ENCODE results near the gene RYR3.

The RYR3 gene

DNA sequence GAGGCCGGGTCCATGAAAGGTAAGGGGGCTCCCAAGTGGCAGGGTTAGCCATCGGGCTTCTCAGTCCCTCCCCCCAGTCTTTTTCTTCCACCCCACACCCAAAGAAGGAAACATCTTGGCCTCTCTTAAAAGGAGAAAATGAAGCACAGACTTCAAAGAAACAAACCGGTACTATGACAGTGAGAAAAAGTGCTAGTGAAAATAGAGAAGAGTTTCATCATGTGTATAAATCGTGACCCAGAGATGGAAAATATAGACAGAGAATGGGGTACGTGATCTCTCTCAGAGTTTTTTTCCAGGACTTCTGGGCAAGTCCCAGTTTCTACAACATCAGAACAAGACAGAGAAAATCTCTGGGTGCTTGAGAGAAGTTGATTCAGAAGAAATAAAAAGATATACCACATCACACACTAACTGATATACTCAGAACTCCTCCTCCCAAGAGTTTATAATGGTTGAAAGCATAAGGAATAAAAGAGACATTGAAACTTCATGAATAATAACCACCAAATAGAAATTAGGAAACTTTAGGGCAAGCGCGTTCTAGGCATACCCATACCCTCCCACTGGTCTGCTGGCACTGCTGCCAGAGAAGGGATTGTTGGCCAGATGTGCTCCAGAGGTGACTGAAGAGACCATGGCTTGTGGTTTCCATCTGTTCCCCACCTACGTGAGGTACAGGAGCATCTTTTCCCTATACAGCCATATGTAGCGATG is 338.6 kb downstream of the RYR3 start:
- DNase-seq (ENCODE audit: low read depth), result no peak

DNA sequence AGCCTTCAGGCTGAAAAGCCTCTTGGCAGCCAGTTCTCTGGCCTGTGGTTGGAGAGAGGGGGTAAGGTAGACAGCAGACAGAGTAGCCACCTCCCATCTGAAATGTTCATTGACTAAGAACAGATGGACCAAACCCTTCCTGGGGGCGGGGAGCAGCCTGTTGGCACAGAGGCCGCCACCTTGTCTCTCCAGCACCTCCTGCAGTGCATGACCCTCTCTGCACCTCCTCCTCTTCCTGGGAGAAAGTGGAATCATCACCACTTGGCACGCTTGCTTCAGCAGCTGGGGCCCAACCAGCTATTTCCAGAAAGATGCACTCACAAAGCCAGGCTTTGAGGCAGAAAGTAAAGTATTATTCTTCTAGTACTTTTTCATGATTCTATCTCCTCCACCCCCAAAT is 344.1 kb downstream of the RYR3 start:
- DNase-seq (ENCODE audit: low read depth), result no peak

DNA sequence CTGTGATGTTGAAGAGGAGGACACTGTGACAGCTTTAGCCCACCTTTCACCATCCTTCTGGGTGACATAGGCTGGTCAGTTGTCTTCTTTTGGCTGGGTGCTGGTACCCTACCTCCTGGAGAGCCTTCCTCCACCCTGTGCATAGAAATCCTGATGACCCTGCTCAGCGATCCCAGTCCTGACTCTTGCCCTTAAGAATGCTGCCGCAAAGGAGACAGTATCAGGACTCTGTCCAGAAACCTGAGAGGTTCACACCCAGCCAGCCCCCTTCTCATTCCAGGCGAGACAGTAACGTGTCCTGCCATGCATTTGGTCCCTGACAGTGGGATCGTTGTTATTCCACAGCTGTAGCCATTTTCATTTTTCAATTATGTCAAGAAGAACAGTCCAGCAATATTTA is 344.7 kb downstream of the RYR3 start:
- no peak for DNase-seq (ENCODE audit: low read depth)

DNA sequence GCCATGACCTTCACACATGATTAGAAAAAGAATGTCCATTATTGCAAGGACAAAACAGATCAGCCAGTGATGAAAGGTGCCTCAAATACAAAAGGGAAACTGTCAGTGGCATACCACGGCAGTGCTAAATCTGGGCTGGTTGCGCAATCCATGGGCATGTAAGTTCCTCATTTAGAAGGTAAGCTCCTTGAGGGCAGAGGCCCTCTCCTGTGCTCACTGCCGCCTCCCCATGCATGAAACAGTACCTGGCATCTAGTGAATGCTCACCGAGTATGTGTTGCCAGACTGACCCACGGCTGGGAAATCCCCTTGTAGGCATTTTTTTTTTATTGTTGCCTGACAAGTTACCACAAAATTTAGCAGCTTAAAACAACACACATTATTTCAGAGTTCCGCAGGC is 345.4 kb downstream of the RYR3 start:
- no peak for DNase-seq (ENCODE audit: low read depth)

- DNase-seq (ENCODE audit: low read depth), result no peak
Measured at GRCh38 chr15:33660151-33660550, 349.4 kb downstream of the RYR3 start.

GRCh38 chr15:33662014-33662413 is 351.2 kb downstream of the RYR3 start:
- no peak for DNase-seq (ENCODE audit: low read depth)

GRCh38 chr15:33664947-33665346 is 354.2 kb downstream of the RYR3 start:
- DNase-seq (ENCODE audit: low read depth), result no peak

- DNase-seq (ENCODE audit: low read depth), result no peak
Measured at GRCh38 chr15:33670567-33670966, 359.8 kb downstream of the RYR3 start.

DNA sequence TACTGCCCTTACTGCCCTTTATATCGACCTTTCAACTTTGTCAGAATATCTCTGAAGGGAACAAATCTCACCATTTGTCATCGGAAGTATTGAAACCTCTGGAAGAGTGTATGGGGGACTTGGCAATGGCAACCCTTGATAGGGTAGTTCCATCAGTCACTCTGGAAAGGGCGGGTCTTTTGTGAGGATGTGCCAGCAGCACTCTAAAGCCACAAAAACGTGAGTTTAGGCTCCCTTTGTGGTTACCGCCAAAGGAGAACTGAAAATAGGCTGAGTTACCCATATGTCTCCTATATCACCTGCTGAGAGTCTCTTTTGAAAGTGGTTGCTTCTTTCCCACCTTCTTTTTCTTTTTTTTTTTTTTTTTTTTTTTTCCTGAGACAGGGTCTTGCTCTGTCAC is 360.7 kb downstream of the RYR3 start:
- no peak for DNase-seq (ENCODE audit: low read depth)

- DNase-seq (ENCODE audit: low read depth), result no peak
Measured at GRCh38 chr15:33675246-33675645, 364.5 kb downstream of the RYR3 start.

DNA sequence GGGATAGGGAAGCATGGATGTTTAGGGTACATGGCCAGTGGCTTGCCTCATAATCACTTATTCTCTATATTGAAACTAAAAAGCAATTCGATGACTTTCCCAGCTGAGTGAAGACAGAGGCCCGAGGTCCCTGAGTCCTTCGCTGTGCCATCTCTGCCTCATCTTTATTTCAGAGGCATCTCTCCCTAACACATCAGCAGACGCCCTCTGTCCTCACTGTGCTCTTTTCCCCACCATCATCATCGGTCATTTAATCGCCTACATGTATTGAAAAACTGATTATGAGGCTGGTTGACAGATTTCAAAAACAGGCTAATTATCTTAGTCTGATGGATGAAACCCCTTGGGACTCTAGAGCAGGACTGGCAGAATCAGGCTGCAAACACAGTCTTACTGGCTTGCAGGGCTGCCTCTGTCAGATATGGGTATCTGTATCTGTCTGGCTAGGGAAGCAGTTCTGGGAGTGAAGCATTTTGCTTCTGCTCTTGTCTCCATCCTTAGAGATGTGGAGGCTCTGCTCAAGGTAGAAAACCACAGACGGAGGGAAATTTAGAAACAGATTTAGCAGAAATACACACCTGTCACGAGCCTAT is 366.6 kb downstream of the RYR3 start:
- no peak for DNase-seq (ENCODE audit: low read depth)

- no peak for DNase-seq (ENCODE audit: low read depth)
Measured at GRCh38 chr15:33678176-33678575, 367.4 kb downstream of the RYR3 start.

DNA sequence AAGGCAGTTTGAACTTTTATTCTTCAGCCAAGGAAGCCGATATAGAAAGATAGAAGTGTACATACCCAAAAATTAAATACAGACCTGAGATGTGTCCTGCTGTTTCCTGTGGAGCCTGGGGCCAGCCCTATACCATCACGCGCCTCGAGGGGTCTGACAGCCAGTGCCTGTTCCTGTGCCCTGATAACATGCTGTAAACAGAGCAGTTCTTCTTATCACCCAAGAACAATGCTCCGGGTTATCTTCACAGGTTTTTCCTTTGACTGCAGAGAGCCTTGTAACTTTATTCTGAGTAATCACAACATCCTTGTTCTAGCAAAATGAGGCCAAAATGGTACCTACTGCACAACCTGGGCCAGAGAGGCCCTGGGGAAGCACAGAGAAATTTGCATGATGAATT is 367.8 kb downstream of the RYR3 start:
- DNase-seq (ENCODE audit: low read depth), result no peak

- no peak for DNase-seq (ENCODE audit: low read depth)
Measured at GRCh38 chr15:33679061-33679460, 368.3 kb downstream of the RYR3 start.

- no peak for DNase-seq (ENCODE audit: low read depth)
Measured at GRCh38 chr15:33680336-33680735, 369.6 kb downstream of the RYR3 start.

GRCh38 chr15:33693166-33693800 is 382.5 kb downstream of the RYR3 start:
- no peak for DNase-seq (ENCODE audit: low read depth)

DNA sequence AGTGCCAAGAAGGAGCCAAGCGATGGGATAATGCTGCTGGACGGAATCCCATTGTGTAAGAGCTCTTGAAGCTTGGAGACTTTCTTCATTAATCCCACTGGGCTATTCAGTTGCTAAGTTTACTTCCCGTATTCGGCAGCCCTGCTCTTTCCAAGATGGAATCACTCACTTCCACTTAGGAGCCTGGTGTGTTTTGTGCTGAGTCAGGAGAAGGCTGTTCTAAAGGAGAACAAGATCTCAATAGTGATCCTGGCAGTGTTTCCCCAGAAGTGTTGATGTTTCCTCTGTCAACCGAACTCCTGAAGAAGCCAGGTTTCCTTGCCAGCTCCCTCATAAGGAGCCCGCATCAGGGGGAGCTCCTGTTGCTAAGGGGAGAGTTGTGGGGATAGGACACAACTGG is 387.4 kb downstream of the RYR3 start:
- no peak for DNase-seq (ENCODE audit: low read depth)

DNA sequence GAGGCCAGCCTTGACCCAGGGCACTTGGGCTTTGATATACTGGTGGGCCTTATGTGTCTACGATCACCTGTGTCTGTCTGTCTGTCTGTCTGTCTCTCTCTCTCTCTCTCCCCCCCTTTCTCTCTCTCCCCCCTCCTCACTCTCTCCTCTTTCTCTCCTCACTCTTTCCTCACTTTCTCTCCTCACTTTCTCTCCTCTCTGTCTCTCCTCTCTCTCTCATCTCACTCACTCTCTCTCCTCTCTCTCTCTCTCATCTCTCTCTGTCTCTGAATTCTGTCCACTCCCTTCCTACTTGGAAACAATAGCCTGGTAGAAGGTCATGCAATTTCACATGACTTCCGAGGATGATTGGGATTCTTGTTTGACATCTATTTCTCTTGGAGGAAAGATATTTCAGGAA is 388.4 kb downstream of the RYR3 start:
- DNase-seq (ENCODE audit: low read depth), result no peak

DNA sequence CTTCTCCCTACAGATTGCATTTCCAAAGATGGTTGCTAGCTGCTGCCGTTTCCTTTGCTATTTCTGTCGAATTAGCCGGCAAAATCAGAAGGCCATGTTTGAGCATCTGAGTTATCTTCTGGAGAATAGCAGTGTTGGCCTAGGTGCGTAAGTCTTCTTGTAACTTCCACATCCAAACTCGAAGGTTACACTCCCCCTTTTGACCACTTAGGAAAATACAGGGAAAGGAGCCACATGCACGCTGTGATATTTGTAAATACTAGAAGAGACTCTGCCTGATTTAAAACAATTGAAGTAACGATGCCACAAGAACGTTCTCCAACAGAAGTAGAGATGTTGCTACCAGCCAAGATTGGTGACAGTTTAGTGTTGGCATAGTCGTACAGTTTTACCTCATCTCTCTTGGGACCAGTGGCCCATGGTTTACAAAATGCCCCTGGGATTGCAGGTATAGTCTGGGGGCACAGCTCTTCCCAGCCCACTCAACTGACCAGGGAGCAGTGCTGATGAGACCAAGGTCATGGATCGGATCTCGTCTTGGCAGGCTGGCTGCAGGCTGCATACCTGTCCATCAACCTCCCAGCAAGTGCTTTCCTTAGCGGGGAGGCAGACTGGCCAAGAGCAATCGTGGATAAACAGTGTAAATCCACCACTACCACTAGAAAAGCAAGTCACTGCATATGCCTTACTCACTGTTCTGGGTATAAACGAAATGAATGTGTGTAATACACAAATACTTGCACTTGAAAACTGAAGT is 389.1 kb downstream of the RYR3 start:
- DNase-seq (ENCODE audit: low read depth), result peak; percentile 27

DNA sequence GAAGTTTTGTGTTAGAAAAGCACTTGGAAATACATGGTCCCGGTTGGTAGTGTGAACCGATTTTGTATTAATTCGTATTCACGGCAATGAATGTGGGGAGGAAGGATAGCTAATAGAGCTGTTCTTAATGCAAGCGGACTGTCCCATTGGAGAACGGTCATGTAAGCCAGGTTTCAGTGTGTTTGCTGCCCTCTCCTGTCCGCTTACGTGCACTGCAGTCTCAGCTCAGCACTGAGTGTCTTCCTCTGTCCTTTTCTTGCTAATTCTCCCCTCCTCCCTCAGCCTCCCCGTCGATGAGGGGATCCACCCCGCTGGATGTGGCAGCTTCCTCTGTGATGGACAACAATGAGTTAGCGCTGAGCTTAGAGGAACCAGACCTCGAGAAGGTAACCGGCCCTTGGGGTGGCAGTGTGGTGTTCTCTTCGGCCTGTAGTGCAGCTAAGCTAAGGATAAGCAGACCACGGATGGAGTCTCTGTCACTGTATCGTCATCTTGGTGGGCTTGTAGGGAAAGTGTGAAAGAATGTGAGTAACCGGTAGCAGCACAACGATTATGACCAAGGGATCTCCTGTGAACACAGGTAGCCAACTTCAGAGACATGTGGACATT is 390.0 kb downstream of the RYR3 start:
- DNase-seq (ENCODE audit: low read depth), result peak; percentile 67

DNA sequence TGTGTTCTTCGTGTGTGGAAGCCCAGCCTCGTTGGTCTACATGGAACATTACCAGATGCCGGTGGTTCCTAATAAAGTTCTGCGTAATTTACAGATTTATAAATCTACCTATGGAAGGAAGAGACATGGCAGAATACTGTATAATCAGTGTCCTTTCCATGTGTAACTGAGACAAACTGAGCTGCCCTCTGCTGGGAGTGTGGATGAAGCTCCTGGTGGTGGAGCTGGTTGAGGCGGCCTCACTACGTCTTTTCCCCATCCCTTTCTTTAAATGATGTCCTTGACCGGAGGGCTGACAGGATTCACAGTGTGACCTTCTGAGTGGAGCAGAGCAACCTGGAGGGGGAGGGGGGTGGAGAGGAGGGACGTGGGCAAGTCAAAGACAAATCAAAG is 390.5 kb downstream of the RYR3 start:
- no peak for DNase-seq (ENCODE audit: low read depth)

- DNase-seq (ENCODE audit: low read depth), result no peak
Measured at GRCh38 chr15:33706173-33706572, 395.4 kb downstream of the RYR3 start.

DNA sequence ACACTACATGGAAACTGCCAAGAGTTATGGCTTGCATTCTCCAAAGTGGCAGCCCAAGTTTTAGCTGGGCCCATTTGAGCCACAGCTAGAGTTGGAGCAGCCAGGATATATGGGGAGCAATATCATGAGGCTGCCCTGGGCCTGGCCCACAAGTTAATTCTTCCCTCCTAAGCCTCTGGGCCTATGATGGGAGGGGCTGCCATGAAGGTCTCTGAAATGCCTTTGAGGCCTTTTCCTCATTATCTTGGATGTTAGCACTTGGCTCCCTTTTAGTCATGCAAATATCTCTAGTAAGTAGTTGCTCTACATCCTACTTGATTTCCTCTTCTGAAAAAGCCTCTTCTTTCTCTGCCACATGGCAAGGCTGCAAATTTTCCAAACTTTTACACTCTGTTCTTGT is 400.0 kb downstream of the RYR3 start:
- DNase-seq (ENCODE audit: low read depth), result no peak

Data from amniotic epithelial cell (primary cell).